AG04449 (cell line): Measurements from ENCODE around the gene CLN6.

Source experiments
- CTCF ChIA-PET: fragments of 350-600 bp; formaldehyde crosslinking; extraction: SDS; loops from one replicate; lab custom pipeline; 2021; ENCODE audit warnings: antibody characterized with exemption; lab: Yijun Ruan, JAX
- POLR2A ChIA-PET: fragments of 400-600, 350-600 bp; formaldehyde crosslinking; extraction: SDS; loops from one replicate; lab custom pipeline; 2020; ENCODE audit warnings: antibody characterized with exemption, inconsistent platforms; lab: Yijun Ruan, JAX
- DNase-seq: peaks from one replicate; pipeline ENCODE4 v3.0.0-alpha.2; 2010; ENCODE audit warnings: low read depth, low spot score
- H3K4me3 ChIP-seq: 2 replicates; pipeline ENCODE4 v1.5.1; 2011; ENCODE audit warnings: low read depth, mild to moderate bottlenecking, control low read depth, low read length
- TF ChIP-seq, protein P1 (sequence below): IDR thresholded peaks from one replicate; pipeline ENCODE4 v1.5.1; 2011; ENCODE audit warnings: mild to moderate bottlenecking, moderate library complexity, low read length, control low read depth, inconsistent platforms; ENCODE audit not compliant: insufficient read depth; ENCODE audit errors: missing control alignments

CLN6 gene

DNA sequence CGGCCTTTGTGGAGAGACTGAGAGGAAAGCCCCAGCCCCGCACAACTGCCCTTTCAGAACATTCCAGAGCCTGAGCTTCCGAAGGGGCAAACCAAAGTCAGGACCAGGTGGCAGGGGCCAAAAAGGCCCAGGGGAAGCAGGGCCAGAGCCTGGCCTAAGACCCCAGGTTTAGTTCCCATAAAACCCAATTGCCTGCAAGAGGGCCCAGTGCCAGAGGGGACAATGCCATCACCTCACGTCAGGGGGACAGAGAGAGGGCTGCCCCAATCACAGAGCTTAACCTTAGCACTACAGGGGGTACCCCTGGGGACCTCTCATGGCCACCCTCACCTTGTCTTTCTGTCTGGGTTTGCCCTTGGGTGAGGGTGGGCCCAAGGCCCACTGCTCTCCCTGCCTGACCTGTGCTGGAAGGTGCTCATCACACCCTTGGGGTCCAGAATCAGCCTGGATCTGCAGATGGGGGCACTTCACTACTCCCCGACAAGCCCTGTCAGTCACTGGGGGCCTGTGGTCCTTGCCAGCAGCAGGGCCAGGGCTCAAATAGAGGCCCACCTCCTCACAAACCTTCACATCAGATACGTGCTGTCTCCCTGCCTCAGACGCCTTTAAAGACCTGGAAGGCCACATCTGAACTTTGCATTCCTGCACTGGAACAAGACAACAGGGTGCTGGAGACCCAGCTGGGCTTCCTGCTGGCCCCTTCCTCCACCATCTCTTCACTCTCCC, 28.2 kb downstream of the CLN6 start:
- ChIA-PET CTCF (interaction anchor here (1.3 to 2.6 kb wide), 2 partner anchors 9 to 11 kb away, joined by 3 to 19 read pairs; no protein-coding TSS in a partner anchor), POLR2A (interaction anchor here (0.7 kb wide), 1 partner anchor 482 kb away, joined by 3 read pairs; no protein-coding TSS in a partner anchor)
- H3K4me3 ChIP-seq = no peak overlapping the region
- DNase-seq = no peak
- TF ChIP-seq, protein P1, sequence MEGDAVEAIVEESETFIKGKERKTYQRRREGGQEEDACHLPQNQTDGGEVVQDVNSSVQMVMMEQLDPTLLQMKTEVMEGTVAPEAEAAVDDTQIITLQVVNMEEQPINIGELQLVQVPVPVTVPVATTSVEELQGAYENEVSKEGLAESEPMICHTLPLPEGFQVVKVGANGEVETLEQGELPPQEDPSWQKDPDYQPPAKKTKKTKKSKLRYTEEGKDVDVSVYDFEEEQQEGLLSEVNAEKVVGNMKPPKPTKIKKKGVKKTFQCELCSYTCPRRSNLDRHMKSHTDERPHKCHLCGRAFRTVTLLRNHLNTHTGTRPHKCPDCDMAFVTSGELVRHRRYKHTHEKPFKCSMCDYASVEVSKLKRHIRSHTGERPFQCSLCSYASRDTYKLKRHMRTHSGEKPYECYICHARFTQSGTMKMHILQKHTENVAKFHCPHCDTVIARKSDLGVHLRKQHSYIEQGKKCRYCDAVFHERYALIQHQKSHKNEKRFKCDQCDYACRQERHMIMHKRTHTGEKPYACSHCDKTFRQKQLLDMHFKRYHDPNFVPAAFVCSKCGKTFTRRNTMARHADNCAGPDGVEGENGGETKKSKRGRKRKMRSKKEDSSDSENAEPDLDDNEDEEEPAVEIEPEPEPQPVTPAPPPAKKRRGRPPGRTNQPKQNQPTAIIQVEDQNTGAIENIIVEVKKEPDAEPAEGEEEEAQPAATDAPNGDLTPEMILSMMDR = no peak

DNA sequence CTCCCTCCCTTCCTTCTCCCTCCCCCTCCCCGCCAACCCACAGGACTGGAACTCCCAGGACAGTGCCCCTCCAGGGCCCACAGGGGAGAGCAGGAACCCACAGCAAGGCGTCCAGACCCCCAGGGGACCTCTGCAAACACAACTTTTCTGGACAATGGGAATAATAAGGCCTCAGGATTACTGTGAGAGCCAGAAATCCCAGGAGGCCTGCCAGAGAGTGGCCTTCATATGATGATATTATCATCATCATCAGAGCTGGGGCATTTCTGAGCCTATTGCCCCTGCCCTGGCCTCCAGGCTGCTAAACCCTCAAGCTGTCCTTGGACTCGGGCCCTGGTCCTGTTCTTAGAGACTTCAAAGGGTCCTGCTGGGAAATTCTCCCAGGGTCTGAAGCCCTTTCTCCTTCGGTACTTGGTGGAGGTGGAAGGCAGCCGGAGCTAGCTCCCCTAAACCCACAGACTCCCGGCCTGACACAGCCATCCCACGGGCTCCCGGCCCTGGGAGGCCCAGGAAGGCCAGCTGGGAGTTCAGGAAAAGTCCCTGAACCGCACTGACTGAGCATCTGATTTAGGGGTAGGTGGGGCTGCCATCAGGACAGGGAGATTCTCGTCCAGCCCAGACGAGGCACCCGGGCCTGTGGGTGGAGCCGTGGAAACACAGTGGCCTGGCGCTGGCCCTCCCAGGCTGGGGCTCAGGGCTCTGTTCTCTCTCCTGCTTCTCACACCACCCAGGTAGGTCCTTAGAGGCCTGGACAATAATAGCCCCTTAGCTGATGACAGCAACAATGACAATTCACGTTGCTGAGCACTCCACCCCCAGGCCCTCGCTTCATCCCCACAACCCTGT, 29.3 kb downstream of the CLN6 start:
- TF ChIP-seq, protein P1 = no peak
- POLR2A ChIA-PET = no interaction called here
- H3K4me3 ChIP-seq = no peak overlapping the region
- DNase-seq = no peak
- CTCF ChIA-PET = interaction anchor here (1.3 to 2.6 kb wide), 3 partner anchors 10 to 337 kb away, joined by 3 to 19 read pairs (median 5); no protein-coding TSS in a partner anchor

DNA sequence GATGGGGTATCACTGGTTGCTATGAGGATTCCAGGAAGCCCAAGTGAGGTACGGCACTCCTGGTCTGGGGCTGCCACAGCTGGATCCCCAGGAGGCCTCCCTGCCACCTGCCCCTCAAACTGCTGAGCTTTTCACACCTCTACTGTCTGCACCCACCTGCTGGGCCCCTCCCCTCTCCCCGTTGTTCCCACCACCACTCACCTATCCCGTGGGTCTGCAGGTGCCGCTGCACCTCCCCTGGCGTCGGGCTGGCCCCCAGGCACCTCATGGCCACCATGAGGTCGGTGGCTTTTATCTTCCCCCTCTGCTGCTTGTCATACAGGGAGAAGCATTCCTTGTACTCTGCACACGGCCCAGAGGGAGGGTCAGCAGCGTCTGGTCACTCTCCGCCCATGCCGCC, 30.2 kb downstream of the CLN6 start:
- H3K4me3 ChIP-seq = no peak overlapping the region
- no peak for DNase-seq
- POLR2A ChIA-PET = no interaction called here
- CTCF ChIA-PET = interaction anchor here (1.3 to 1.8 kb wide), 3 partner anchors 11 to 336 kb away, joined by 4 to 5 read pairs (median 5); no protein-coding TSS in a partner anchor
- TF ChIP-seq, protein P1 = no peak

DNA sequence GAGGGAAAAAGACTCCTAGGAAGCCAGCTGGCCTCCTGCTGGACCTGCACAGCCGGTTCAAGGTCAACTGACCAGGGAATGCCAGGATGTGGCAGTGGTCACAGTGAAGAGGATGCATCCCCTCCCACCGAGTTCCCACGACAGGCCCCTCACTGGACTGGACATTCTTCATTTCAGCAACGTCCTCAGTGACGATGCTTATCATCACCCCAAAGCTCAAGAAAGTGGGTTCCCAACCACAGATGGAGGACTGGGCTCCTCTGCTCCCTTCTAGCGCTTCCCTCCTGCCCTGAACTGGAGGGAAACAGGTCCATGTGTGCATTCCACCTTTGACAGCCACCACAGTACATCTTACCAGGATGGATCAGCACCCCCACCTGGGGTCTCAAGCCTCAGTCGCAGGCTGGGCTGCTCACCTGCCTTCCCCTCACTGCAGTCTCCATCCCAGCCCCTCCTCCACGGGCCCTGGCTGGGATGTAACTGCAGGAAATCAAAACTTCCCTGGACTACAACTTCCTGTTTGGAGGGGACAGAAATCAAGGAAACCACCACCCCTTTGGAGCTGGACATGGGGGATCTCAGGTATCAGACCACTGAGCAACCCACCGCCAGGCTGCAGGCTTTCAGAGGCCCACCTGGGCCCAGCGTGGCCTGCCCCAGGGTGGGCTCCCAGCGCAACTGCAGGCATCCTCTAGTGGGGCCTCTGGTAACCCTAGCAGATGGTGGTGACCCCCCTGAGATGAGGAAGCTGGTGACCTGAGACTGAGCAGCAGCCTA, 31.7 kb downstream of the CLN6 start:
- H3K4me3 ChIP-seq = no peak overlapping the region
- no peak for DNase-seq
- TF ChIP-seq, protein P1 = no peak
- POLR2A ChIA-PET = no interaction called here
- CTCF ChIA-PET = interaction anchor here (1.0 to 1.6 kb wide), 3 partner anchors 12 to 18 kb away, joined by 4 to 5 read pairs (median 5); no protein-coding TSS in a partner anchor

DNA sequence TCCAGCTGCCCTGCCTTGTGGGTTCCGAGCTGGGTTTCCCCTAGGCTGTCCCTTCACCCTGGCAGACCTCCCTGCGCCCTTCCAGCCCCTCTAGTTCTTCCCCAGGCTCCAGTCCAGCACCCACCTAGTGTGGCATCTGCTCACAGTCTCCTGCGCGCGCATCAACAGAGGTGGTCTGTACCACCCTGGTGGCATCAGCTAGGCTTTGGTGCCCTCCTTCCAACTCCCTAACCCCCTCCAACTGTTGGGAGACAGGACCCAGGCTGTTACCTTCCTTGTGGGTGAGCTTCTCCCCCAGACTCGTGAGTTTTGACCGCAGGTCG, 32.4 kb downstream of the CLN6 start:
- TF ChIP-seq, protein P1 = no peak
- ChIA-PET POLR2A (no interaction called here), CTCF (interaction anchor here (1.0 to 3.8 kb wide), 3 partner anchors 10 to 335 kb away, joined by 3 to 21 read pairs (median 5); no protein-coding TSS in a partner anchor)
- H3K4me3 ChIP-seq = no peak overlapping the region
- no peak for DNase-seq
